Endothelial cell of umbilical vein (primary cell): ENCODE measurements around the gene SERPINB13. TPM values are rescaled to one million over a fixed set of nuclear protein-coding genes. Genes with fewer than 3 reads are reported as not detected.

Source experiments
- BruUV-seq: library from RNA; stranded (reverse); fragments of 400-500 nt; replicated peaks from 2 replicates; lab custom pipeline; 2021; lab: Mats Ljungman, UMichigan
- CTCF ChIA-PET: fragments of 300-600, 350-600 bp; sonication (Branson Sonifier 250); formaldehyde crosslinking; loops from one replicate; lab custom pipeline; 2021; ENCODE audit warnings: antibody characterized with exemption, inconsistent platforms; lab: Charles Lee
- POLR2A ChIA-PET: fragments of 300-600, 350-600 bp; sonication (Branson Sonifier 250); formaldehyde crosslinking; loops from one replicate; lab custom pipeline; 2021; ENCODE audit warnings: antibody characterized with exemption, inconsistent platforms; lab: Charles Lee
- DNase-seq: peaks from one replicate; pipeline ENCODE4 v3.0.0-alpha.2; 2011; ENCODE audit warnings: low read depth, low spot score
- FAIRE-seq: peaks from 2 replicates; lab custom pipeline; 2011; peaks lifted over from hg19 to GRCh38; lab: Jason Lieb, UNC
- H2AFZ ChIP-seq: 2 replicates; pipeline ENCODE4 v1.6.0; 2012; ENCODE audit warnings: low read depth, low read length, control low read depth, inconsistent platforms
- H3K27ac ChIP-seq: 2 replicates; pipeline ENCODE4 v1.5.1; 2011; ENCODE audit warnings: low read depth, mild to moderate bottlenecking, control low read depth, low read length, moderate library complexity; ENCODE audit not compliant: insufficient read depth
- H3K27me3 ChIP-seq, 2 experiments: 2 replicates each; pipeline versions ENCODE4 v1.6.0 to v1.6.1; 2011; ENCODE audit warnings: low read length in 2 of 2, mixed read lengths in 1 of 2; ENCODE audit not compliant: control insufficient read depth in 2 of 2, insufficient read depth in 2 of 2
- H3K36me3 ChIP-seq, 2 experiments: 2 replicates in 1 of 2; 3 replicates in 1 of 2; pipeline ENCODE4 v1.5.1; 2011; ENCODE audit warnings: low read length in 2 of 2, mild to moderate bottlenecking in 1 of 2, moderate library complexity in 1 of 2; ENCODE audit not compliant: control insufficient read depth in 2 of 2, insufficient read depth in 2 of 2; ENCODE audit errors: extremely low read depth in 1 of 2
- H3K4me1 ChIP-seq: 3 replicates; pipeline ENCODE4 v1.5.1; 2011; ENCODE audit warnings: mild to moderate bottlenecking, low read length; ENCODE audit not compliant: control insufficient read depth, insufficient read depth; ENCODE audit errors: extremely low read depth
- H3K4me2 ChIP-seq: 2 replicates; pipeline ENCODE4 v1.6.1; 2011; ENCODE audit warnings: low read length, control low read depth, mixed read lengths; ENCODE audit not compliant: insufficient read depth
- H3K4me3 ChIP-seq, 3 experiments: fragments of 200-600 bp in 1 of 3; sonication (generic), shearing (Covaris generic) in 1 of 3; replicated peaks in 1 of 3; 2 replicates each; pipeline ENCODE4 v1.5.1; 2011 to 2016; ENCODE audit warnings: control low read depth in 3 of 3, low read length in 3 of 3, mild to moderate bottlenecking in 2 of 3, inconsistent platforms in 1 of 3, low read depth in 1 of 3, moderate library complexity in 1 of 3; ENCODE audit not compliant: insufficient read depth in 1 of 3
- H3K79me2 ChIP-seq: 2 replicates; pipeline ENCODE4 v1.6.0; 2012; ENCODE audit warnings: low read length, inconsistent platforms; ENCODE audit not compliant: control insufficient read depth, insufficient read depth
- H3K9ac ChIP-seq: replicated peaks from 2 replicates; pipeline ENCODE3; 2011; ENCODE audit warnings: low read length, control low read depth; ENCODE audit not compliant: insufficient read depth; ENCODE audit errors: extremely low read depth
- H3K9me1 ChIP-seq: replicated peaks from 3 replicates; pipeline ENCODE4 v1.6.0; 2011; ENCODE audit warnings: mild to moderate bottlenecking, low read length; ENCODE audit not compliant: control insufficient read depth, insufficient read depth; ENCODE audit errors: extremely low read depth
- H3K9me3 ChIP-seq: replicated peaks from 2 replicates; pipeline ENCODE4 v1.5.1; 2012; ENCODE audit warnings: low read length, inconsistent platforms; ENCODE audit not compliant: control insufficient read depth, insufficient read depth
- H4K20me1 ChIP-seq: replicated peaks from 2 replicates; pipeline ENCODE3; 2011; ENCODE audit warnings: mild to moderate bottlenecking, low read length; ENCODE audit not compliant: control insufficient read depth, insufficient read depth; ENCODE audit errors: extremely low read depth
- EZH2 ChIP-seq: IDR thresholded peaks from 2 replicates; pipeline ENCODE4 v1.6.1; 2012; ENCODE audit warnings: borderline replicate concordance, low read depth, mild to moderate bottlenecking, moderate library complexity, low read length, inconsistent platforms; ENCODE audit not compliant: severe bottlenecking
- FOS ChIP-seq: IDR thresholded peaks from 2 replicates; pipeline ENCODE4 v1.6.1; 2011; ENCODE audit warnings: mild to moderate bottlenecking, low read length, moderate library complexity, borderline replicate concordance; ENCODE audit not compliant: insufficient read depth
- GATA2 ChIP-seq: IDR thresholded peaks from 2 replicates; pipeline ENCODE4 v1.7.0; 2011; ENCODE audit warnings: low read depth, mild to moderate bottlenecking, moderate library complexity, mixed read lengths, low read length; ENCODE audit not compliant: insufficient read length, insufficient read depth
- JUN ChIP-seq: IDR thresholded peaks from 2 replicates; pipeline ENCODE4 v1.6.1; 2011; ENCODE audit warnings: borderline replicate concordance, low read depth; ENCODE audit not compliant: insufficient read length, insufficient read depth
- MAX ChIP-seq: IDR thresholded peaks from 2 replicates; pipeline ENCODE4 v1.6.1; 2011; ENCODE audit not compliant: insufficient read depth, insufficient read length
- MYC ChIP-seq: IDR thresholded peaks from one replicate; pipeline ENCODE4 v1.6.1; 2011; ENCODE audit warnings: mild to moderate bottlenecking, low read depth, low read length
- POLR2A ChIP-seq: IDR thresholded peaks from 2 replicates; pipeline ENCODE4 v1.6.1; 2012; ENCODE audit warnings: low read depth, mild to moderate bottlenecking, control low read depth, low read length
- POLR2AphosphoS5 ChIP-seq: IDR thresholded peaks from 2 replicates; pipeline ENCODE4 v1.6.1; 2012; ENCODE audit warnings: low read depth, mild to moderate bottlenecking, control low read depth, low read length, moderate library complexity; ENCODE audit not compliant: insufficient read depth
- dilution Hi-C: fragments of 300-500 bp; cut with MboI; formaldehyde crosslinking; loops from one replicate; pipeline ENCODE4 v1.15.0; 2019; ENCODE audit warnings: low sequenced_read_pairs; ENCODE audit not compliant: extremely low pct_ligation_motif_present
- intact Hi-C: fragments of 100-400 bp; cut with micrococcal nuclease; formaldehyde crosslinking; loops from one replicate; pipeline ENCODE4 v1.10.0; 2022
- polyA plus RNA-seq, 4 experiments: library from polyadenylated mRNA; depleted of rRNA in 3 of 4; stranded (reverse) in 3 of 4; unstranded in 1 of 4; fragments of >200 nt; gene quantifications; 2 replicates each; pipeline versions ENCODE4 v1.2.1 to v1.2.3, GENCODE V29; 2011 to 2012; ENCODE audit warnings: missing spikeins in 1 of 4
- total RNA-seq: library from RNA; stranded (reverse); gene quantifications from 2 replicates; pipeline ENCODE4 v1.2.3, GENCODE V29; 2021
- TF ChIP-seq, protein P1 (sequence below), 2 donors: IDR thresholded peaks; 1 replicate in 1 of 2; 2 replicates in 1 of 2; pipeline ENCODE4 v1.5.1; 2011; ENCODE audit warnings: low read length in 2 of 2, mild to moderate bottlenecking in 2 of 2, moderate library complexity in 2 of 2, control low read depth in 1 of 2, inconsistent platforms in 1 of 2, low read depth in 1 of 2; ENCODE audit not compliant: insufficient read depth in 1 of 2; ENCODE audit errors: extremely low read depth in 1 of 2

Gene SERPINB13
- total and polyA plus RNA-seq, 2 donors (not counting 3 experiments of a cell fraction or from before 2014, with no cell fraction given): not detected

DNA sequence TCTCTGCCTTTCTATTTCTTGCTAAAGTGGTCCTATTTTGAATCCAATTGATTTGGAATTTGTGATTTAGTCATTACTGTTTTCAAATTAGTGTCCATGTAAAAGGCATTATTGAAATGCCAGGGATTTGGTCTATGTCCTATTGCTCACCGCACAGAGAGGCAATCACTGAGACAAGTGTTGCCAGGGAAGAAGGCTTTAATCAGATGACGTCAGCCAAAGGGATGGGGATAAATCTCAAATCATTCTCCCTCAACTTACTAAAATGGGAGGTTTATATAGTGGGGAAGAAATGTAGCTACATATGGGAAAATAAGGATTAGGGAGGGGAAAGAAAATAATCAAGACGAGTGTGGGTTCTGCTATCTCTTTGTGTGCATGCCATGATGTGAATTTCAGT lies 35.4 kb upstream of the SERPINB13 start:
- no peaks in the 10 kb centered on the region for H3K36me3 ChIP-seq
- no peaks in the 10 kb centered on the region for H3K9me1 ChIP-seq
- no peak overlapping the region for H3K4me2 ChIP-seq
- no peaks in the 10 kb centered on the region for H3K79me2 ChIP-seq
- H3K27me3 ChIP-seq: no peaks in the 10 kb centered on the region
- ChIA-PET CTCF (no interaction called here), POLR2A (no interaction called here)
- BruUV-seq: no TSS peak
- no peaks in the 10 kb centered on the region for H4K20me1 ChIP-seq
- H3K4me3 ChIP-seq: no peak overlapping the region
- no peak overlapping the region for H3K27ac ChIP-seq
- dilution Hi-C loops: no loop called here
- FAIRE-seq (no peak), DNase-seq (no peak)
- no peak overlapping the region for H3K9ac ChIP-seq
- no peak overlapping the region for H2AFZ ChIP-seq
- TF ChIP-seq FOS (no peak), MAX (no peak), EZH2 (no peak), POLR2AphosphoS5 (no peak), GATA2 (no peak), JUN (no peak), MYC (no peak), POLR2A (no peak)
- TF ChIP-seq, protein P1, sequence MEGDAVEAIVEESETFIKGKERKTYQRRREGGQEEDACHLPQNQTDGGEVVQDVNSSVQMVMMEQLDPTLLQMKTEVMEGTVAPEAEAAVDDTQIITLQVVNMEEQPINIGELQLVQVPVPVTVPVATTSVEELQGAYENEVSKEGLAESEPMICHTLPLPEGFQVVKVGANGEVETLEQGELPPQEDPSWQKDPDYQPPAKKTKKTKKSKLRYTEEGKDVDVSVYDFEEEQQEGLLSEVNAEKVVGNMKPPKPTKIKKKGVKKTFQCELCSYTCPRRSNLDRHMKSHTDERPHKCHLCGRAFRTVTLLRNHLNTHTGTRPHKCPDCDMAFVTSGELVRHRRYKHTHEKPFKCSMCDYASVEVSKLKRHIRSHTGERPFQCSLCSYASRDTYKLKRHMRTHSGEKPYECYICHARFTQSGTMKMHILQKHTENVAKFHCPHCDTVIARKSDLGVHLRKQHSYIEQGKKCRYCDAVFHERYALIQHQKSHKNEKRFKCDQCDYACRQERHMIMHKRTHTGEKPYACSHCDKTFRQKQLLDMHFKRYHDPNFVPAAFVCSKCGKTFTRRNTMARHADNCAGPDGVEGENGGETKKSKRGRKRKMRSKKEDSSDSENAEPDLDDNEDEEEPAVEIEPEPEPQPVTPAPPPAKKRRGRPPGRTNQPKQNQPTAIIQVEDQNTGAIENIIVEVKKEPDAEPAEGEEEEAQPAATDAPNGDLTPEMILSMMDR (IDR thresholded peaks at IDR 0.05; ENCODE audit: extremely low read depth in 1 of 2, insufficient read depth in 1 of 2, low read depth in 1 of 2, low read length in 2 of 2): no peak
- intact Hi-C loops: no loop called here
- H3K9me3 ChIP-seq: no peaks in the 10 kb centered on the region
- H3K4me1 ChIP-seq: no peaks in the 10 kb centered on the region
